ENCODE data around the gene PRDM12. TPM values are rescaled to one million over a fixed set of nuclear protein-coding genes. Genes with fewer than 3 reads are reported as not detected.

PRDM12 gene
- total RNA-seq, 1 donor from 2014 or later, result not detected

DNA sequence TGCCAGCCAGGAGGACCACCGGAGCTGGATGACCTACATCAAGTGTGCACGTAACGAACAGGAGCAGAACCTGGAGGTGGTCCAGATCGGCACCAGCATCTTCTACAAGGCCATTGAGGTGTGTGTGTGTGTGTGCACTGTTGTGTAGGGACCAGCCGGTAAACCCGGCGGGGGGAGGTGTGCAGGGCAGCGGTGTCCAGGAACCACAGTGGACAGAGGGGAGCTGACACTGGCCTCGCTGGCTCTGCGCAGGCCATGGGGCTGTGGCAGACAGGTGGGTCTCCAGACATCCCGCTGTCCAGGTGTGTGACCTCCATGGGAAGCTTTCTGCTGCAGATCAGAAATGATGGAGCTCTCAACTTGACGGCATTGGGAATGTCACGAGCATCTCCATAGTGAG is 3.8 kb downstream of the PRDM12 start:
- DNase-seq (no peak), ATAC-seq (no peak)
- H3K36me3 ChIP-seq, result no peaks in the 10 kb centered on the region
- H3K27ac ChIP-seq, result no peak overlapping the region
- no peak overlapping the region for H3K4me3 ChIP-seq
- H3K4me1 ChIP-seq, result peaks cover 24% of the 10 kb centered on the region
- TF ChIP-seq, protein P1, sequence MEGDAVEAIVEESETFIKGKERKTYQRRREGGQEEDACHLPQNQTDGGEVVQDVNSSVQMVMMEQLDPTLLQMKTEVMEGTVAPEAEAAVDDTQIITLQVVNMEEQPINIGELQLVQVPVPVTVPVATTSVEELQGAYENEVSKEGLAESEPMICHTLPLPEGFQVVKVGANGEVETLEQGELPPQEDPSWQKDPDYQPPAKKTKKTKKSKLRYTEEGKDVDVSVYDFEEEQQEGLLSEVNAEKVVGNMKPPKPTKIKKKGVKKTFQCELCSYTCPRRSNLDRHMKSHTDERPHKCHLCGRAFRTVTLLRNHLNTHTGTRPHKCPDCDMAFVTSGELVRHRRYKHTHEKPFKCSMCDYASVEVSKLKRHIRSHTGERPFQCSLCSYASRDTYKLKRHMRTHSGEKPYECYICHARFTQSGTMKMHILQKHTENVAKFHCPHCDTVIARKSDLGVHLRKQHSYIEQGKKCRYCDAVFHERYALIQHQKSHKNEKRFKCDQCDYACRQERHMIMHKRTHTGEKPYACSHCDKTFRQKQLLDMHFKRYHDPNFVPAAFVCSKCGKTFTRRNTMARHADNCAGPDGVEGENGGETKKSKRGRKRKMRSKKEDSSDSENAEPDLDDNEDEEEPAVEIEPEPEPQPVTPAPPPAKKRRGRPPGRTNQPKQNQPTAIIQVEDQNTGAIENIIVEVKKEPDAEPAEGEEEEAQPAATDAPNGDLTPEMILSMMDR (IDR thresholded peaks at IDR 0.05), result no peak
- H3K9me3 ChIP-seq, result no peaks in the 10 kb centered on the region
- intact Hi-C loops (cut with DNase I), result no loop called here
- peaks cover 54% of the 10 kb centered on the region for H3K27me3 ChIP-seq

DNA sequence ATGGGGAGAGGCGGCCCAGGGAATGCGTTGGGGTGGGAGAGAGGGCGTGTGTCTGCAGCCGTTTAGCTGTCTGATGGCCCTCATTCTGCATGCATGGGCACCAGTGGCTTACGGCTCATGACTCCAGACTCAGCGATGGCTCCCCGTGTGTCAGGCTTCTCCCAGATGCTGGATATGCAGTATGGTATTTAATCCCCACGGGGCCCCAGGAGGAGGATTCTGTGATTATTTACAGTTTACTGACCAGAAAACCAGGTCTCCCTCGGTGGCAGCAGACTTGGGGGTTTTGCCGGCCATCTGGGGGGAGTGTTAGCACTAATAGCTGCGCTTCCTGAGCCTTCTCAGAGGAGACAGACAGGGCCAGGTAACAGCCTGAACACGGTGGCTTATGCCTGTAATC is 4.3 kb downstream of the PRDM12 start:
- intact Hi-C loops (cut with DNase I), result no loop called here
- Histone ChIP-seq H3K4me3 (no peak overlapping the region), H3K27me3 (peaks cover 49% of the 10 kb centered on the region), H3K9me3 (no peaks in the 10 kb centered on the region), H3K4me1 (peaks cover 19% of the 10 kb centered on the region), H3K27ac (no peak overlapping the region), H3K36me3 (no peaks in the 10 kb centered on the region)
- DNase-seq, result no peak
- no peak for ATAC-seq
- TF ChIP-seq, protein P1 (IDR thresholded peaks at IDR 0.05), result no peak

DNA sequence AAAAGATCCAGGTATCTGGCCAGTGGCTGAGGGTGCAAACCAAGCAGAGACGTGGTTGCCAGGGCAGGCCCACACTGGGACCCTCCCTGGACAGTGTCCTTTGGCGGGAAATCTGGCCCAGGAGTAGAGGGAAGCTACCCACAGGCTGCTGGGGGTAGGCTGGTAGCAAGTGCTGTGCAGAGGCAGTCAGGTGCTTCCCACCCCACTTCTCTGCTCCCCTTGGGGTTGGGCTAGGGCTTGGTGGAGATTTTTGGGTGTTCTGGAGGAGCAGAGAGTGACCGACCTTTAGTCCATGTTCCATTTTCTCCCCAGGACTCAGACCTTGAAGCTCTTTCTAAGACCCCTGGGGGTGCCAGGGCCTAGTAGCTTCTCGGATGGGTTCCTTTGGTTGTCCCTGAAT is 5.6 kb downstream of the PRDM12 start:
- H3K27me3 ChIP-seq, result peaks cover 36% of the 10 kb centered on the region
- H3K27ac ChIP-seq, result no peak overlapping the region
- no peaks in the 10 kb centered on the region for H3K9me3 ChIP-seq
- H3K36me3 ChIP-seq, result no peaks in the 10 kb centered on the region
- intact Hi-C loops (cut with DNase I), result no loop called here
- no peak for DNase-seq
- TF ChIP-seq, protein P1 (IDR thresholded peaks at IDR 0.05), result no peak
- no peak for ATAC-seq
- H3K4me1 ChIP-seq, result peaks cover 8% of the 10 kb centered on the region
- no peak overlapping the region for H3K4me3 ChIP-seq

DNA sequence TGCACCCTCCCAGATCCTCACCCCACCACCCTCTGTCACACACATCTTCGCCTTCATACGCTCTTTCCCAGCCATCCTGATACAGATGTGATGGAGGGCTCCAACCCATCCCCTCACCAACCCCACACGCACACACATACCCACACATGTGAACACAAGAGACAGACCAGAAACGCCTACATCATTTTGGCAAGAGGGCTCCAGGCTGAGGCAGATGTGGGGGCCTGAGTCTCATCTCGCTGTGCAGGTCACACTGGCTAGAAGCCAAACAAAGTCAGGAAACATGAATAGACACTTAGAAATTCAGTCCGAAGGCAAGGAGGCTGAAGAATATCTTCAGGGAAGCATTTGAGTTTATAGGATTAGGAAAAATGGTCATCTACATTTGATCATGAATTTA is 6.2 kb downstream of the PRDM12 start:
- DNase-seq (no peak), ATAC-seq (no peak)
- intact Hi-C loops (cut with DNase I), result no loop called here
- Histone ChIP-seq H3K27me3 (peaks cover 29% of the 10 kb centered on the region), H3K4me1 (peaks cover 4% of the 10 kb centered on the region), H3K27ac (no peak overlapping the region), H3K36me3 (no peaks in the 10 kb centered on the region), H3K9me3 (no peaks in the 10 kb centered on the region), H3K4me3 (no peak overlapping the region)
- TF ChIP-seq, protein P1 (IDR thresholded peaks at IDR 0.05), result no peak

- Histone ChIP-seq H3K9me3 (no peaks in the 10 kb centered on the region), H3K27me3 (peaks cover 11% of the 10 kb centered on the region), H3K4me3 (no peak overlapping the region), H3K27ac (no peak overlapping the region), H3K4me1 (no peaks in the 10 kb centered on the region), H3K36me3 (no peaks in the 10 kb centered on the region)
- no peak for ATAC-seq
- intact Hi-C loops (cut with DNase I), result no loop called here
- DNase-seq, result no peak
- TF ChIP-seq, protein P1 (IDR thresholded peaks at IDR 0.05), result no peak
Measured at GRCh38 chr9:130672466-130672865, 8.1 kb downstream of the PRDM12 start.

- H3K9me3 ChIP-seq, result no peaks in the 10 kb centered on the region
- H3K27ac ChIP-seq, result no peak overlapping the region
- H3K36me3 ChIP-seq, result no peaks in the 10 kb centered on the region
- no peaks in the 10 kb centered on the region for H3K4me1 ChIP-seq
- TF ChIP-seq, protein P1 (IDR thresholded peaks at IDR 0.05), result no peak
- H3K27me3 ChIP-seq, result peaks cover 5% of the 10 kb centered on the region
- ATAC-seq, result no peak
- no peak for DNase-seq
- intact Hi-C loops (cut with DNase I), result no loop called here
- no peak overlapping the region for H3K4me3 ChIP-seq
Measured at GRCh38 chr9:130672933-130673615, 8.7 kb downstream of the PRDM12 start.

Data from upper lobe of right lung (tissue), 1 donor.